NCI-H2227 treated with DMSO at 0.1 percent for 48 hours (cell line): ENCODE data around the gene ZSWIM1.
A peak's percentile ranks its signal among the peaks of the same experiment; 100 is the strongest.

Source experiments
- DNase-seq: peaks from one replicate; lab custom pipeline; 2025; lab: John Stamatoyannopoulos, UW

ZSWIM1 gene

DNA sequence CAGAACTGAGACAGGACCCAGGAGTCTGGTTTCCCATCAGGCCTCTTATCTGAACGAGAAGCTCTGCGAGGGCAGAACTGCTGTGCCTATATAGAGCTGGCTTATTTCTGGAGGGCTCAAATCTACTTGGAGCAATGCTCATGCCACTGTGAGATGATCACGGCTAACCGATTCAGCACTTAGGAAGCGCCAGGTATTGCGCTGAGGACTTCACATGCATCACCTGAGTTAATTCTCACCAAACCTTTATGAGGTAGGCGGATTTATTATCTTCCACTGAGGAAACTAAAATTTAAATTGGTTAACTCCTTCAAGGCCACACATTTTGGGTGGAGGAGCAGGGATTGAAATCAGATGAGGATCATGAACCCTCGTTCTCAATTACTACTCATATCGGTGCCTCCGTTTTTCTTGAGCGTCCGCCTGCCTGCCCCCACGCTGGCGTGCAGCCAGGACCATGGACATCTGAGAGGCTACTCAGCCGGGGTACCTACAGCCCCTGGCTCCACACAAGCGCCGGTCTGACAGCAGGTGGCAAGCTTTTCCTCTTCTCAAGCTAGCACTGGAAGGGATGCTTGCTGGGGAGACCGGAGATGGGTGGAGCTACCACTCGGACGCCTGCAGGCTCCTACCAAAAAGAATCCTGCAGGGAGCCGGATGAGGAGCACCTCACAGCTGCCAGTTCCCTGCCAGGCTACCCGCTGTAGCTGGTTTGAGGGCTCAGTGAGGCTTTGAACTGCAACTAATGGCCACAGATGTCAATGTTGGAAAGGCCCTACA lies 52.4 kb downstream of the ZSWIM1 start:
- peak; percentile 84 for DNase-seq

DNA sequence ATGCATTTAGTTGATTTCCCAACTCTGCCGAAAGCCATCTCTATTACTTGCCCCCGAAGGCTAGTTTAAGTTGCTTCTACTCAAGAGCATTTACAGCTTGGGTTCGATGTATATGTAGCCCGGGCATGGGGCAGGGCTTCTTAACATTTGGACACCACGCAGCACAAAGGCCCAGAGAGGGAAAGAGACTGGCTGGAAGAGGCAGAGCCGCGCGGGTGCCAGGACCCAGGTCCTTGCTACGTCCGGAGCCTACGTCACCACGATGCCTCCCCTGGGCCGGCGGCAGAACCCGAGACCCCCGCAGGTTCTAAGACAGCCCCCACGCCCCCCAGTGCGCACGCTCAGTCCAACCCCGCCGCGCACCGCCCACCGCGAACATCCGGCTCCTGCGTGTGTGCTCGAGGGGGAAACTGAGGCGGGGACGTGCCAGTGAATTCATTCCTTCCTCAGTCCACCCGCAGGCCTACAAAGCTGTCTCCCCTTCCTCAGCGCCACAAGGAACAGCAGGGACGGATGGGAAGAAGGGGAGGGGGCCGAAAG lies 53.1 kb downstream of the ZSWIM1 start:
- DNase-seq, result peak; percentile 69
